ENCODE results near the gene FAM124A.

FAM124A gene

GRCh38 chr13:51244637-51245405 lies 22.6 kb downstream of the FAM124A start:
- peak overlapping the region; percentile 21 for H3K27ac ChIP-seq (ENCODE audit: low read length)
- peak overlapping the region; percentile 56 for H3K4me3 ChIP-seq (ENCODE audit: low read length)
- H3K9me3 ChIP-seq (ENCODE audit: insufficient read depth, low read depth, low read length): no peaks in the 10 kb centered on the region
- H3K4me1 ChIP-seq (ENCODE audit: insufficient read depth, low read length): peaks cover 57% of the 10 kb centered on the region
- peaks cover 56% of the 10 kb centered on the region for H3K36me3 ChIP-seq (ENCODE audit: insufficient read depth, low read depth, low read length)
- H3K9ac ChIP-seq (ENCODE audit: low read depth, low read length): peak overlapping the region; percentile 38; the same call in 1 of the 2 replicates
- no peaks in the 10 kb centered on the region for H3K27me3 ChIP-seq (ENCODE audit: insufficient read depth, low read length)

GRCh38 chr13:51245583-51245982 lies 23.4 kb downstream of the FAM124A start:
- Histone ChIP-seq H3K4me1 (ENCODE audit: insufficient read depth, low read length) (peaks cover 57% of the 10 kb centered on the region), H3K9me3 (ENCODE audit: insufficient read depth, low read depth, low read length) (no peaks in the 10 kb centered on the region), H3K27ac (ENCODE audit: low read length) (no peak overlapping the region), H3K9ac (ENCODE audit: low read depth, low read length) (peak overlapping the region; percentile 32; the same call in 1 of the 2 replicates), H3K27me3 (ENCODE audit: insufficient read depth, low read length) (no peaks in the 10 kb centered on the region), H3K36me3 (ENCODE audit: insufficient read depth, low read depth, low read length) (peaks cover 55% of the 10 kb centered on the region), H3K4me3 (ENCODE audit: low read length) (no peak overlapping the region; the same call in 1 of the 2 replicates)

- Histone ChIP-seq H3K27me3 (ENCODE audit: insufficient read depth, low read length) (no peaks in the 10 kb centered on the region), H3K27ac (ENCODE audit: low read length) (no peak overlapping the region), H3K4me3 (ENCODE audit: low read length) (no peak overlapping the region), H3K9ac (ENCODE audit: low read depth, low read length) (no peak overlapping the region; the same call in 1 of the 2 replicates), H3K36me3 (ENCODE audit: insufficient read depth, low read depth, low read length) (peaks cover 55% of the 10 kb centered on the region), H3K4me1 (ENCODE audit: insufficient read depth, low read length) (peaks cover 53% of the 10 kb centered on the region), H3K9me3 (ENCODE audit: insufficient read depth, low read depth, low read length) (no peaks in the 10 kb centered on the region)
These were observed 23.8 kb downstream of the FAM124A start for GRCh38 chr13:51246025-51246417.

GRCh38 chr13:51246418-51247277 lies 24.4 kb downstream of the FAM124A start:
- H3K4me1 ChIP-seq (ENCODE audit: insufficient read depth, low read length): peaks cover 49% of the 10 kb centered on the region
- no peak overlapping the region for H3K27ac ChIP-seq (ENCODE audit: low read length)
- peaks cover 57% of the 10 kb centered on the region for H3K36me3 ChIP-seq (ENCODE audit: insufficient read depth, low read depth, low read length)
- no peak overlapping the region for H3K9ac ChIP-seq (ENCODE audit: low read depth, low read length)
- H3K9me3 ChIP-seq (ENCODE audit: insufficient read depth, low read depth, low read length): no peaks in the 10 kb centered on the region
- H3K4me3 ChIP-seq (ENCODE audit: low read length): no peak overlapping the region
- H3K27me3 ChIP-seq (ENCODE audit: insufficient read depth, low read length): no peaks in the 10 kb centered on the region

- Histone ChIP-seq H3K4me1 (ENCODE audit: insufficient read depth, low read length) (peaks cover 38% of the 10 kb centered on the region), H3K4me3 (ENCODE audit: low read length) (no peak overlapping the region), H3K9me3 (ENCODE audit: insufficient read depth, low read depth, low read length) (no peaks in the 10 kb centered on the region), H3K9ac (ENCODE audit: low read depth, low read length) (no peak overlapping the region), H3K27me3 (ENCODE audit: insufficient read depth, low read length) (no peaks in the 10 kb centered on the region), H3K27ac (ENCODE audit: low read length) (no peak overlapping the region), H3K36me3 (ENCODE audit: insufficient read depth, low read depth, low read length) (peaks cover 83% of the 10 kb centered on the region)
These were observed 27.1 kb downstream of the FAM124A start for GRCh38 chr13:51249255-51249654.

- Histone ChIP-seq H3K9ac (ENCODE audit: low read depth, low read length) (no peak overlapping the region), H3K4me1 (ENCODE audit: insufficient read depth, low read length) (peaks cover 33% of the 10 kb centered on the region; the same call in 1 of the 2 replicates), H3K27me3 (ENCODE audit: insufficient read depth, low read length) (no peaks in the 10 kb centered on the region), H3K4me3 (ENCODE audit: low read length) (no peak overlapping the region), H3K36me3 (ENCODE audit: insufficient read depth, low read depth, low read length) (peaks cover 87% of the 10 kb centered on the region), H3K9me3 (ENCODE audit: insufficient read depth, low read depth, low read length) (no peaks in the 10 kb centered on the region), H3K27ac (ENCODE audit: low read length) (no peak overlapping the region)
These were observed 27.9 kb downstream of the FAM124A start for GRCh38 chr13:51249770-51250741.

- Histone ChIP-seq H3K27me3 (ENCODE audit: insufficient read depth, low read length) (no peaks in the 10 kb centered on the region), H3K4me1 (ENCODE audit: insufficient read depth, low read length) (peaks cover 37% of the 10 kb centered on the region; the same call in 1 of the 2 replicates), H3K4me3 (ENCODE audit: low read length) (no peak overlapping the region), H3K36me3 (ENCODE audit: insufficient read depth, low read depth, low read length) (peaks cover 85% of the 10 kb centered on the region), H3K9ac (ENCODE audit: low read depth, low read length) (no peak overlapping the region), H3K9me3 (ENCODE audit: insufficient read depth, low read depth, low read length) (no peaks in the 10 kb centered on the region), H3K27ac (ENCODE audit: low read length) (no peak overlapping the region)
These were observed 29.3 kb downstream of the FAM124A start for GRCh38 chr13:51251480-51251879.

- no peaks in the 10 kb centered on the region for H3K9me3 ChIP-seq (ENCODE audit: insufficient read depth, low read depth, low read length)
- peaks cover 85% of the 10 kb centered on the region for H3K36me3 ChIP-seq (ENCODE audit: insufficient read depth, low read depth, low read length)
- no peaks in the 10 kb centered on the region for H3K27me3 ChIP-seq (ENCODE audit: insufficient read depth, low read length)
- no peak overlapping the region for H3K9ac ChIP-seq (ENCODE audit: low read depth, low read length)
- no peak overlapping the region for H3K27ac ChIP-seq (ENCODE audit: low read length)
- peaks cover 34% of the 10 kb centered on the region; the same call in 1 of the 2 replicates for H3K4me1 ChIP-seq (ENCODE audit: insufficient read depth, low read length)
- H3K4me3 ChIP-seq (ENCODE audit: low read length): no peak overlapping the region
These were observed 30.8 kb downstream of the FAM124A start for GRCh38 chr13:51252954-51253532.

- Histone ChIP-seq H3K27me3 (ENCODE audit: insufficient read depth, low read length) (no peaks in the 10 kb centered on the region), H3K36me3 (ENCODE audit: insufficient read depth, low read depth, low read length) (peaks cover 80% of the 10 kb centered on the region), H3K9me3 (ENCODE audit: insufficient read depth, low read depth, low read length) (no peaks in the 10 kb centered on the region), H3K4me1 (ENCODE audit: insufficient read depth, low read length) (peaks cover 24% of the 10 kb centered on the region; the same call in 1 of the 2 replicates), H3K9ac (ENCODE audit: low read depth, low read length) (peak overlapping the region; percentile 39; the same call in 1 of the 2 replicates), H3K27ac (ENCODE audit: low read length) (peak overlapping the region; percentile 22), H3K4me3 (ENCODE audit: low read length) (0 out of 2 replicates have a peak overlapping the region, but pooled peaks have one; percentile 6)
These were observed 33.4 kb downstream of the FAM124A start for GRCh38 chr13:51255556-51255955.

GRCh38 chr13:51257187-51257586 lies 35.0 kb downstream of the FAM124A start:
- Histone ChIP-seq H3K9ac (ENCODE audit: low read depth, low read length) (no peak overlapping the region), H3K4me3 (ENCODE audit: low read length) (no peak overlapping the region), H3K27ac (ENCODE audit: low read length) (no peak overlapping the region), H3K27me3 (ENCODE audit: insufficient read depth, low read length) (no peaks in the 10 kb centered on the region), H3K36me3 (ENCODE audit: insufficient read depth, low read depth, low read length) (peaks cover 77% of the 10 kb centered on the region), H3K4me1 (ENCODE audit: insufficient read depth, low read length) (peaks cover 34% of the 10 kb centered on the region; the same call in 1 of the 2 replicates), H3K9me3 (ENCODE audit: insufficient read depth, low read depth, low read length) (no peaks in the 10 kb centered on the region)
